ENCODE data around the gene TCF7L2.

TCF7L2 gene

DNA sequence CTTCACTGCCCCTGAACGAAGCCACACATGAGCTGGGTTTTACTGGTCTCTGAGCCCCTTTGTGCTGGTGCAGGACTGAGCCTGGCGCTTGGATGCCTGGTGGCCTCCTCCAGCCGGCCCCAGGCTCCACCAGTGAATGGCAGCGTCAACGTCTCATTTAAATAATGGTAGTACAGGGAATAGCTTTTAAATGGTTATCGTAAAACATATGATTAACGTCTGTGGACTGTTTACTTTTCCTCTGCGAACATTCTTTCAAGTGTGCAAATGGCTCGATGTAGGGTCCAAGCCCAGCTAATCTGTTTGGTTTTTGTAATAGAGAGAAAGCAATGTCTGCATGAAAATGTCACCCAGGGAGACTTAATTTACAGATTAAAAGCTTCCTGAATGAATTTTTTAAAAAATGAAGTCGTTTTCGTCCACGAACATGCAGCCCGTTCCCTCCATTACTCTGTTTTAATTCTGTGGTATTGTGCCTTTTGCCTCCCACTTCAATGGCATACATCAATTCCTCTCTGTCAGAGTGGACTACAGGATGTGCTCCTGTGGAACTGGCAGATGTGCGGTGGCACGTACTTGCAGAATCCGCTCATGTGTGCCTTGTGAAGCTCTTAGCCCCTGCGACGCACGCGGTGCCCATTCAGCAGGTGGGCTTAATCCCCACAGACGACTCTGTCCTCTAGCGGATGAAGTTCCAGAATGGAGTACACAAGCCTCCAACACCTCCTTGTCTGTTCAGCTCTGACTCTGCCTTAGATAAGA is 192.7 kb downstream of the TCF7L2 start:
- DNase-seq (ENCODE audit: low read depth in 2 of 2): no peak

DNA sequence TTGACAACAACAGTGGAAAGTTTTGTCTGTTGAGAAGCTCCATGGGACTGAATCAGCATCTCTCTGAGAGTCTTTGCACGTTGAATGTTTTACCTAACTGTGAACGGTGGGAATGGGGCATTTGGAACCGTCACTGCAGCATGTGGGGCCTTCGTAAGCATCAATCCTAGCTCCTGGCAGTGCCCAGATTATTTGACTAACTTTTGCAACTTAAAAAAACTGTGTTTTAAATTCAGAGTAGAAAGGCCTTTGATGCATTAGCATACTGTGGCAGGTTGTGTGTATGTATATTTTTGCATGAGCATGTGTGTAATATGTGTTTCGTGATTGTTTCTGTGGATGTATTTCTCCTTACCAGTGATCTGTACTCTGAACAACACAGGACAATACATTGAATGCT is 194.5 kb downstream of the TCF7L2 start:
- no peak for DNase-seq (ENCODE audit: low read depth in 2 of 2)

DNA sequence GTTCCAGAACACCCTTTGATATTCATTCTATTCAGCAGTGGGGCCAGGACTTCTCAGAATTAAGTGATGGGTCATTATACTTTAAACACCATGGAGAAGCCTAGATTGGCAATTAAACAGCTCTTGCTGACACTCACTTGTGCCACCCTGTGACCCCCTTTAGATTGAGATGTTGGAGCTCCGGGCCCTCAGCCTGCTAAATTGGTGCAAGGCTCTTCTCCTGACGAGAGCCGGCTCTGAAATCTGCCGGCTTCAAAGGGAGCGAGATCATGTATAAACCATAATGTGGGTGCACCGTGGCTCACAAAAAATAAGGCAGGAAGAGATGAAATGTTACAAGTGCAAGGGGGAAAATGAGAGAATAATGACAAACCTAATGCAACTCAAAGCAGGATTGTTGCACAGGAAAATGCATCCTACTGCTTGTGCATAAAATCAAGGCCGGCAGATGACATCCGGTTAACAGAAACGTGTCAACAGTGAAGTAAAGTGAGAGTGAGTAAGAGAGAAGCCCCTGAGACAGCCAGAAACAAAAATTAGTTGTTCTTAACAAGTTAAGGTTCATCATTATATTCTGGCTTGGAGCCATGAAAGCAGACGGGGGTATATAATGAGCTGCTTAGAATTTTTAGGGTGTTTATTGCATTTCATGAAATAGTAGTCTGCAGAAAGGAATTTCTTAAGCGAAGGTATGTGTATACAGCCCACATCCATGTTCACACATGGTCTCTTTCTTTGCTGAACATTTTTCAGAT is 198.2 kb downstream of the TCF7L2 start:
- no peak for DNase-seq (ENCODE audit: low read depth in 2 of 2)

DNA sequence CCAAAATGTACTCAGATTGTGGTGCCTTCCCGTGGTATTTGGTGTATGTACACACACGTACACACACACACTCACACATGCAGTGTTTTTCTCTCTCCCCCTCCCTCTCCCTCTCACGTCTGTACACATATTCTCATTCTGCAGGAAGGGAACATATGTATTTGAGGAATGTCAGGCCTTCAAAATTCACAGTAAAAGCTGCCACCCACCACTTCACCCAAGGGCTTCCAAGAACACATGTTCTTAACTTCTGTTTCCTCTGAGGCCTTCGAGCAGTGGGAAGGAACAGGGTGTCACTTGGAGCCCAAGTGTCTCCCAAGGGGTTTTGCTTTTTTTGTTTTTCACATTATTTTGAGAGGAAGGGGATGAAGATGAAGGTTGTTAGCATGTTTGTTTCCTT is 198.9 kb downstream of the TCF7L2 start:
- peak in 1 of 2 experiments; percentile 35 for DNase-seq (ENCODE audit: low read depth in 2 of 2)

DNA sequence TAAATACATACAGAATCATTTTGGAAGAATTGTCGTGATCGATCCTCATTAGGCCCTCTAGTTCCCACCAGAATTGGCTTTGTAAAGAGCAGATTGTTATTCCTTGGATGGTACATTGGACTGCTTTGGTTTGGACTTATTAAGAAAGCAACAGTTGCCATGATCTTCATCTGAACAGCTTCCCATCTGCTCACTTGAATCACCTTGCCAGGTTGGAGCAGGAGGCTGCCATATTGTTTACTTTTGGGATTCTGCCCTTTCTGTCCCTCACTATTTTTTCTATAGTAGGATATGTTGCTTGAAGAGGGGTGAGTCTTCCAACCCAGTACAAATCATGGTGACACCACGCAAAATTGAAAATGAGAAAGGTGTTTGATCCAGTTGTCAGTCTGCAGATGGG is 199.6 kb downstream of the TCF7L2 start:
- no peak for DNase-seq (ENCODE audit: low read depth in 2 of 2)

DNA sequence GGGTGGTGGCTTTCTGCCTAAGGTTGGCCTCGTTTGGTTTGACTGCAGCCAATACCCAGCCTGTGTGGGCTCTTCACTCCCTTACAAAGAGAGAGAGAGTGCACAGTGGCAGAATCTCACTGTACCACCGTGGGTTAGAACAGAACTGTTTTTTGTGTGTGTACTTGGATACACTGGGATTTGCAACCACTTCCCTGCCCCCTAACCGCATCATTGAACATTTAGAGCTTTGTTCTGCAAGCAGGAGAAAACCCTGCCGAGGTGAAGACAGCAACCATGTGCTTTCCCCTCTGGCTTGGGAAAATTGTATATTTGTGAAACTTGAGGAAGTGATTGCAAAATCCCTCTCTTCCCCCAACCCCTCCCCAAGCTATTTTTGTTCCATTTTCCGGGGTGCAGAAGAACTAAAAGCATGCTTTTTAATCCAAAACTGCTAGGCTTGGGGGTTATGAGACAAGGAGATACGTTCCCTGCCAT is 201.2 kb downstream of the TCF7L2 start:
- DNase-seq (ENCODE audit: low read depth in 2 of 2): no peak

DNA sequence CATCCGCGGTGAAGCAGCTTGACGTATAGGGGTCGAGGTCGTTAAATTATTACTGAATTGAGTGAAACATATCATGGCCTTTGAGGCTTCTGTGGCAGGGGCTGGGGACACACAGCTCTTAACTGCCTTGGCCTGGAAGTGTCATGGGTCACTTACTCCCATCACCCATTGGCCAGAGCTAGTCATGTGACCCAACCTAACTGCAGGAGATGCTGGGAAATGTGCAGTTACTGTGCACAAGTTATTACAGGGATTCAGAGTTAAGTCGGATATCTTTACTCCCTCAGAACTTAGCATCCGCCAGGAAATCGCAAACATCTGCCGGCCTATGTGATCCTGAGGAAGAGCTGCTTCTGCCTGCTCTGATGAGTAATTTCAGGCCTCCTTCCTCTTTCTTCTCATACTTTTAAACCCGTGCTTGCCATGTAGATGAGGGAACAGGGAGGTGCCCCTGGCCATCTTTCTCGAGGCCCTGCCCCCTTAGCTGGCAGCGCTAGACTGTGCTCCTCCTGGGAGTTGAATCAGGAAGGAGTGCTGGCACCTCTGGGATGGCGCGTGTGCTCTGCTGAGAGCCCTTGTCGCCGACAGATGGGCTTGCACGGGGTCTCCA is 203.6 kb downstream of the TCF7L2 start:
- no peak for DNase-seq (ENCODE audit: low read depth in 2 of 2)

DNA sequence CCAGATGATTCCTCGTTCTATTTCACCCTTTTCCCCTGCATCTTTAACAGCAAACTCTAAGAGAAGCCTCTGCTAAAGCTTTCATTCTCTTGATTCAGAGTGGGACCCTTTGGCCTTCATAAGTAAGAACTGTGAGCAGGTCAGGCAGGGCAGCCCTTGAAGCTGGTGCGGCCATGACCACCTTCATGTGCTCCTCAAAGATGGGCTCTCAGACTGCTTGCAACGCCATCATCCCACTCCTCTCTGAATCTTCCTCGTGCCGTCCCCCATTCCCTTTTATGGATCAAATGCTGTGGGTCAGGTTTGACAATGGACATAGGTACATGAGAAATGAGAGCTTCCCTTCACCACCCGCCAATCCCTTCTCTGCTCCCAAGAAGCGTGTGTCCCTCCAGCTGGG is 207.4 kb downstream of the TCF7L2 start:
- DNase-seq (ENCODE audit: low read depth in 2 of 2): no peak

DNA sequence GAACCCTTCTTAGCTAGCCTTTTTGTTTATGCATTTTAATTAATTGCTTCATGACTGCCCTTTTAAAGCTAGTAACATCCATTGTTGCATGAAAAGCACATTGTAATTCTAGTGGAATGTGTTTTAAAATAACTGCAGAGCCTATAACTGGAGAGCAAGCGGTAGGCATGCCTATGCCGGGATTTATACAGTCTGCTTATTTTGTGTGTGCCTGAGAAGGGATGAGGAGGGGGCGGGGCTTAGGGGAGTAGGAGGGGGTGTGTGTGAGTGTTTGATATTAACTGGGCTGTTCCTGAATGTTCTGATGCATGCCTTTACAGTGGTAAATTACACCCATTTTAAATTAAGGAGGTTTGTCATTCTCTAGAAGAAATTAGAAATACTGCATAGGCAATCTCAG is 208.1 kb downstream of the TCF7L2 start:
- DNase-seq (ENCODE audit: low read depth in 2 of 2): no peak

DNA sequence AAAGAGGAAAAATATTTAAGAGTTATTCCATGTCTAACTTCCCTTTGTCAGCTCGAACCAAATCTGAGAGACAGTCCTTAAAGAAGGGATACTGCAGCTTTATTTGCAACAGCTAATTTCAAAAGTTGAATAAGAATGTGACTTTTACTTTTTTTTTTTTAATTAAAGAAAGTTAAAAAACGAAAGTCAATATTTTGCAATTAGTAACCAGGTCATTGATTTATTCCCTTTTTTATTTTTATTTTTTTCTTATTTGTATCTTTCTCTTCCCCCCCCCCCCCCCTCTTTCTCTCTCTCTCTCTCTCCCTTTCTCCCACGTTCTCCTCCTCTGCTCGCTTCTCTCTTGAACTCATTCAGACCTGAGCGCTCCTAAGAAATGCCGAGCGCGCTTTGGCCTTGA is 209.5 kb downstream of the TCF7L2 start:
- no peak for DNase-seq (ENCODE audit: low read depth in 2 of 2)

DNA sequence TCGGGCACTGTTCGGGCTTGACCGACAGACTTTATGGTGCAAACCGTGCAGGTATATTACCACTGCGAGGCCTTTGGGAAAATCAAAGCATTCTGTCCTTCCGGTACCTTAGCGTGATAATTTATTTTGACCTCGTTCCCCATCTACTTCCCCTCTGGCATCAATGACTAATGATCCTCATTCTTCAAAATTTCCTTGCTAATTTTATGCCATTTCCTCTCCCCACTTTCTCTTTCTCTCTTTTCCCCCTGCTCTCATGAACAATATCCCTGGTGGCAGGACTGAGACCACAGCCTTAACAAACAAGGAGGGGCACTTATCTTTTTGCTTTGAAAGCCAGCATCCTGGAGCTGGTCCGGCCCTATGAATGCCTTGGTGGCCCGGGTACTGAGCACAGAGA is 210.6 kb downstream of the TCF7L2 start:
- no peak for DNase-seq (ENCODE audit: low read depth in 2 of 2)

DNA sequence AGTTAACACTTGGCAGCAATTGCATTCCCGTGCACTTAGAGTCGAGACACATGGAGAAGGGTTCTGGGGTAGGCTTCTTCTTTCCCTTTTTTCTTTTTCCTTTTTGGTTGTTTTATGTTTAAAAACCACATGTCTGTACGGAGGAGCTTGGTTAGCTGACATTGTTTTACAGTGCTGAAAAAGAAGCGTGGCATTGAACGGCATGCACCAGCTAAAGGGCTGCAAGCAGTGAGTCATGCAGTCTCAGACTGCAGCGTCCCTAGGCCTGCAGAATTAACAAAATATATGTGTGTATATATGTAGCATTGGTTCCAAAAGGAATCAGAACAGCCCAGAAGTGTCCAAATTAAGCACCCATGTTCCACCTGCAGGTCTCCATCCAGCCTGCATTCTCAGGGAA is 211.0 kb downstream of the TCF7L2 start:
- DNase-seq (ENCODE audit: low read depth in 2 of 2): no peak

DNA sequence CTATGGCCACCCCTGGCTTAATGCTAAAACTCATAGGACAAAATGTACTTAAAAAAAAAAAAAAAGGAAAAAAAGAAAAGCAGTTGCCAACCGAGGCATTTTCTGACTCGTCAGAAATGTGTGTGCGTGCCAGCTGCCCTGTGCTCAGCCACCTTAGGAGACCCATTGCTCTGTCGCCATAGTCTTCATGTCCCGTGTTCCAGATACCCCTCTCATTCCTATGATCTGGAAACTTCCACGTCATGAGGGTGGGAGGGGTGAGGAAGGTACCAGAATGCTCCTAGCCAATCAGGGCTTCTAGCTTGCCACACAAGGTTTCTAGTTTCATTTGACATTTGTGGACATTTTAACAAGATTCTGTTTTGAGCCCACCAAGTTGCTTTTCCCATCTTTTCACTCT is 212.9 kb downstream of the TCF7L2 start:
- no peak for DNase-seq (ENCODE audit: low read depth in 2 of 2)

DNA sequence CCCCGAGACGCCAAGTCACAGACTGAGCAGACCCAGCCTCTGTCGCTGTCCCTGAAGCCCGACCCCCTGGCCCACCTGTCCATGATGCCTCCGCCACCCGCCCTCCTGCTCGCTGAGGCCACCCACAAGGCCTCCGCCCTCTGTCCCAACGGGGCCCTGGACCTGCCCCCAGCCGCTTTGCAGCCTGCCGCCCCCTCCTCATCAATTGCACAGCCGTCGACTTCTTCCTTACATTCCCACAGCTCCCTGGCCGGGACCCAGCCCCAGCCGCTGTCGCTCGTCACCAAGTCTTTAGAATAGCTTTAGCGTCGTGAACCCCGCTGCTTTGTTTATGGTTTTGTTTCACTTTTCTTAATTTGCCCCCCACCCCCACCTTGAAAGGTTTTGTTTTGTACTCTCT is 215.6 kb downstream of the TCF7L2 start:
- DNase-seq (ENCODE audit: low read depth in 2 of 2): no peak

DNA sequence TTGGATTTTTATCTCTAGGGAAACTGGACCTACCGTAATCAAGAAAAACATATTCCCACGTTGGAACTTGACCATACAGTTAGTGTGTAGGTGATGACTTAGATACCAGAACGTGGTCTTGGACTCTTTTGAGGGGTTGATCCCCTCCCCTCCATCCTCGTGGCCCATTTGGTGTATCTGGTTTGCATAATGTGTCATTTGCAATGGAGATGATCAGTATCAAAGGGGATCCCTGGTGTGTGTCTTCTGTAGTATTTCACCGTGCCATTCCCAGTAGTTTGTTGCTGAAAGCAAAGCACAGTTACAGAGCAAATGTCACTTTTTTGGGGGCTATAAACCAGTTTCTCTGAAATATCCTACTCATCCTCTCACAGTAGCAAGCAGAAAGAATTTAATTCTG is 217.7 kb downstream of the TCF7L2 start:
- no peak for DNase-seq (ENCODE audit: low read depth in 2 of 2)

DNA sequence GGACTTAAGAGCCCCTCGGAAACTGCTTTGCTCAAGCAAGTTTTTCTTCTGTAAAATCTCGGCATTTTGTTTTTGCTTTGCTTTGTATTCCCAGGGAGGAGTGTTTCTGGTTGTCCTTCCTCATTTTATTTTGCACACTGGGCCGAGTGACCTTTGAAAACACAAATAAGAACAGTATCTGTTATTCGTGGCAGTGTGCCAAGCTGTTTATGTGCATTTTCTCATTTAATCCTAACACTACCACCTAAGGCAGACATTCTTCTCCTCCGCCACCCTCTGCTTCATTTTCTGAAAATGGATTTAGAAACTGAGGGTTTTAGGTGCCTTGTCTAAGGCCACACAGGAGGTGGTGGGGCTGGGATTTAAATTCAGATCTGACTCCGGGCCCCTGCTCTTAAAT is 218.5 kb downstream of the TCF7L2 start:
- no peak for DNase-seq (ENCODE audit: low read depth in 2 of 2)

DNA sequence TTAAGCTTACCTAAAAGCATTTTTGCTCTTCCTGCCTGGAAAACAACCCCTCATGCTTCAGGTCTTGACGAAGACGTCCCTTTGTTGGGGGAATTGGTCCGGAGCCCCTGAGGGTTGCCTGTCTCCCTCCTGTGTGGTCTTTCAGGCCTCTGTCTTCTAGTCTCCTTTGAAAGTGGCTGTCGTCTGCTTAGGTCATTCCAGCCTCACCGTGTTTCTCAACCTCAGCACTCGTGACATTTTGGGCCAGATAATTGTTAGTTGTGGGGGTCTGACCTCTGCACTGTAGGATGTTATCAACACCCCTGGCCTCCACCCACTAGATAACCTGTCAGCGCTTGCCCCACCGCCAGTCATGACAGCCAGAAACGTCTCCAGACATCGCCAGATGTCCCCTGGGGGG is 219.1 kb downstream of the TCF7L2 start:
- DNase-seq (ENCODE audit: low read depth in 2 of 2): no peak

DNA sequence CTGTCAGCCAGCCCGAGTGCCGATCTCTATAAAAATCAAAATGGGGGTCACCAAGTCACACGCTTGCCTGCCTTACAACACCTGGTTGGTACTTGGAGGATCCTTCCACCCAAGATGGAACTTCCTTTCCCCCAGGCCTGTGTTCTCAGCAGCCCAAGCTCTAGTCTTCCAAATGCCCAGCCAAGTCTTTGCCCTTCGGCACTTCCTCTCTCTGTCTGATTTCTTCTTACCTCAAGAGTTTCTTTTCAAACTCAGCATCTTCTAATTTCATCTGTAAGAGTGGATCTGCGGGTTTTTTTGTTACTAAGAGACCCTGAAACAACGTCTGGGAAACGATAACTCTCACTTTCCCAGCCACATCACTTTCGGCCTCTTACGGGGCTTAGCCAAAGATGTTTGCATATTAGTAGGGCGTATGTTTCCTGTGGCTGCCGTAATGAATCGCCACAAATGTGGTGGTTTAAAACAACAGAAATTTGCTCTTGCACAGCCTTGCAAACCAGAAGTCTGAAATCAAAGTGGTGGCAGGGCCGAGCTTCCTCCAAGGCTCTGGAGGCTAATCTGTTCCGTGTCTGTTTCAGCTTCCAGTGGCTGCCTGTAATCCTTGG is 219.9 kb downstream of the TCF7L2 start:
- DNase-seq (ENCODE audit: low read depth in 2 of 2): no peak

DNA sequence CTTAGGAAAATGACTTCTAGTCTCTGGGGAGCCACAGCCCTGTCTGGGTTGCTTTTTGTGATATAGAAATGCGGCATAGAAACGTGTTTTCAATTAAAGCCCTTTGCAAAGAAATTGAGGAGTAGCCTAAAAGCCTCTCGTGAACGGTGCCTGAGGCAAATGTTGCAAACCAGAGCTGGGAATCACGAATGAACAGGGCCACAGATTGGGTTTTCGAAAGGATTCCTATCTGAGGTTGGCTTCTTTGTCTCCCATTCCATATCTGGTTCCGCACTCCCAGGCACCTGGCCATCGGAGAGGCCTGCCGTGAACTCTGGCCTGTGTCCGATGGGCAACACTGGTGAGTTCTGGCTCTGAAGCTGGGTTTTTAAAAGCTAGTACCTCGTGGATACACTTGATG is 221.6 kb downstream of the TCF7L2 start:
- DNase-seq (ENCODE audit: low read depth in 2 of 2): no peak

DNA sequence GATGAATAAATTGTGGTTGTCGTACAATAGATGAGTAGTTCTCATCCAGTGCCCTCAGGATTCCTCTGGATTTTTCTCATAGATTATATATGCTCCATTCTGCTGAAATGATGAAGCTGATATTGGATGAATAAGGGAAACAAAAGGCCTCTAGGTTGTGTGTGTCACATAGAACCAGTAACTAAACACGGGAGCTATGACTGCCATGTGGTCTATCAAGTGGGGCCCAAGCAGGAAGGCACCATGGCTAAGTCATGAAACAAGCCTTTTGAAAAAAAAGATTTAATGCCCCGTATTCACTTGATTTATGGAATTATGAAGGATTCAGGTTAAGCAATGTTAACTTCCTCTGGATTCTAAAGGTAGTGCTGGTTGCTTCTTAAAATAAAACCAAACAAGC is 225.1 kb downstream of the TCF7L2 start:
- DNase-seq (ENCODE audit: low read depth in 2 of 2): no peak

DNA sequence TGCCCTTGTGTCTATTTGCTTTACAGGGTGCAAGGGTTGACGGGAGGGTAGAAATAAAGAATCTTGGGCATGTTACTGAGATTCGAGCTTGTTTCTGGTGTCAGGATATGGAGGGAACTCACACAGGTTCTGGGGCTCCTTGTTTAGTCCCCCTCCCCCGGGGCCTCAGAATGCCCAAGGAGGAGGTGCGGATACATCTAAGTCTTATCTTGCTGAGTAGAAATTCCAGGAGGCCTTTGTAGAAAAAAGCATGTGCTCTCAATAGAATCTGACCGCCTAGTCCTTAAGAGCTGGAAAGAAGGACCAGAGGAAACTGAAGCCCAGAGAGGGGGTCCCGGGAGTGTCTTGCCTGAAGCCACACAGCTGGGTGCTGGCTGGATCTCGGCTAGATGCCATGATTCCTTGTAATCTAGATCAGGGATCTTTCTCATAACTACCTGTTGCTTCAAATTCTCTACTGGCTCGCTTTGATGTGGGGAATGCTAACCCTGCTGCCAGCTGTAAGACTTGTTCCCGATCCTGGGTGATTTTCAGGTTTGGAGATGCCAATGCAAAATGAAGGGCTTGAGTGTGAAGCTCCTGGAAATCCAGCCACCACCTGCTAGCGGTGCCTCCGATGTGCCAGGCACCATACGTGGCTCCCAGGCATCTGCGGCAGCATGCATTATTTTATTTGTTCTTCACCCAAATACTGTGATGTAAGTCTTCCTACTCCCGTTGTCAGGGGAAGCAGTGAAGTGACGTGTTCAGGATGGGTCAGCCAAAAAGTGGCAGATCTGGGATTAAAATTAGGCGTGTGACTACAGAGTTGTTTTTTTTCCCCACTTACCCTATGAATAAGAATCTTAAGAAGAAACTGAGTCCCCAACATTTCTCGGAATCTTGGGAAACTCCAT is 226.0 kb downstream of the TCF7L2 start:
- DNase-seq (ENCODE audit: low read depth in 2 of 2): no peak

Data from fibroblast of skin of left biceps (primary cell).